Upper lobe of right lung (tissue), 1 donor: ENCODE measurements around the gene PGBD5. TPM values are rescaled to one million over a fixed set of nuclear protein-coding genes. Genes with fewer than 3 reads are reported as not detected.

Experiments used
- ATAC-seq: fragments of 200-7000 bp; cut with Tn5 transposase; one replicate; pipeline ENCODE4 v1.9.1; 2020; ENCODE audit warnings: mild to moderate bottlenecking, moderate library complexity
- DNase-seq: peaks from one replicate; pipeline ENCODE4 v3.0.0-alpha.2; 2020
- H3K27ac ChIP-seq: fragments of 200-600 bp; one replicate; pipeline ENCODE4 v1.8.0; 2022
- H3K27me3 ChIP-seq: fragments of 200-600 bp; one replicate; pipeline ENCODE4 v1.8.0; 2022; ENCODE audit warnings: mild to moderate bottlenecking
- H3K36me3 ChIP-seq: fragments of 200-600 bp; one replicate; pipeline ENCODE4 v1.8.0; 2022
- H3K4me1 ChIP-seq: fragments of 200-600 bp; one replicate; pipeline ENCODE4 v1.8.0; 2022
- H3K4me3 ChIP-seq: fragments of 200-600 bp; one replicate; pipeline ENCODE4 v1.8.0; 2022; ENCODE audit warnings: mild to moderate bottlenecking
- H3K9me3 ChIP-seq: fragments of 200-600 bp; one replicate; pipeline ENCODE4 v1.8.0; 2022
- intact Hi-C: fragments of 100-400 bp; cut with DNase I; formaldehyde crosslinking; loops from one replicate; pipeline ENCODE4 v1.11.0; 2022
- total RNA-seq: library from RNA; stranded (reverse); fragmentation: NEBNext Ultra II Directional; extraction: Animal tissue kit (Norgen Biotek cat#: 25700); gene quantifications from one replicate; pipeline ENCODE4 v1.2.1, GENCODE V29; 2021
- TF ChIP-seq, protein P1 (sequence below): fragments of 200-600 bp; IDR thresholded peaks from one replicate; pipeline ENCODE4 v1.8.0; 2022; ENCODE audit warnings: antibody characterized with exemption
- donor health status: DM: no; HTN: yes; CAD: no; lungs with severe emphysema.

PGBD5 gene
- total RNA-seq, 1 donor from 2014 or later: 5.1 TPM

GRCh38 chr1:230382001-230382491, 44.1 kb downstream of the PGBD5 start:
- peak; percentile 71 for DNase-seq
- ATAC-seq: peak; percentile 84
- H3K4me1 ChIP-seq: peaks cover 7% of the 10 kb centered on the region
- no peaks in the 10 kb centered on the region for H3K9me3 ChIP-seq
- TF ChIP-seq, protein P1, sequence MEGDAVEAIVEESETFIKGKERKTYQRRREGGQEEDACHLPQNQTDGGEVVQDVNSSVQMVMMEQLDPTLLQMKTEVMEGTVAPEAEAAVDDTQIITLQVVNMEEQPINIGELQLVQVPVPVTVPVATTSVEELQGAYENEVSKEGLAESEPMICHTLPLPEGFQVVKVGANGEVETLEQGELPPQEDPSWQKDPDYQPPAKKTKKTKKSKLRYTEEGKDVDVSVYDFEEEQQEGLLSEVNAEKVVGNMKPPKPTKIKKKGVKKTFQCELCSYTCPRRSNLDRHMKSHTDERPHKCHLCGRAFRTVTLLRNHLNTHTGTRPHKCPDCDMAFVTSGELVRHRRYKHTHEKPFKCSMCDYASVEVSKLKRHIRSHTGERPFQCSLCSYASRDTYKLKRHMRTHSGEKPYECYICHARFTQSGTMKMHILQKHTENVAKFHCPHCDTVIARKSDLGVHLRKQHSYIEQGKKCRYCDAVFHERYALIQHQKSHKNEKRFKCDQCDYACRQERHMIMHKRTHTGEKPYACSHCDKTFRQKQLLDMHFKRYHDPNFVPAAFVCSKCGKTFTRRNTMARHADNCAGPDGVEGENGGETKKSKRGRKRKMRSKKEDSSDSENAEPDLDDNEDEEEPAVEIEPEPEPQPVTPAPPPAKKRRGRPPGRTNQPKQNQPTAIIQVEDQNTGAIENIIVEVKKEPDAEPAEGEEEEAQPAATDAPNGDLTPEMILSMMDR: no peak
- no peak overlapping the region for H3K27ac ChIP-seq
- H3K4me3 ChIP-seq: no peak overlapping the region
- intact Hi-C loops: no loop called here
- no peaks in the 10 kb centered on the region for H3K27me3 ChIP-seq
- H3K36me3 ChIP-seq: no peaks in the 10 kb centered on the region

DNA sequence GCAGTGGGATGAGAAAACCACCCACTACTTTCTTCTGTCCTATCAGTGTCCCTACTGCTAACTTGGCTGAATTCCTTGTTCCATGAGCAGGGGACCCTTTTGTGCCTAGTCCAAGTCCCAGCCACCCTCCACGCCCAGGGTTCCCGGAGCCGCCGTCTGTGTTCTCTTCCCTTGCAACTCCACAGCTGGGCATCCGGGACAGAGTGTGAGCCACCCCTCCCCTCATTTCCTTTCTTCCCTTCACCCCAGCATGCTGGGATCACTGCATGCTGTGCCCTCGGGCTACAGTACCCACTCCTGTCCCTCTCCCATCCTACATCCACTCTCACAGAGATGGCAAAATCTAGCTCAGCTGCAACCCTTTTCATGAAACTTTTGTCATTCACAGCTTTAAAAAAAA, 44.5 kb downstream of the PGBD5 start:
- TF ChIP-seq, protein P1: no peak
- ATAC-seq: no peak
- Histone ChIP-seq H3K27ac (no peak overlapping the region), H3K4me3 (no peak overlapping the region), H3K36me3 (no peaks in the 10 kb centered on the region), H3K4me1 (peaks cover 7% of the 10 kb centered on the region), H3K27me3 (no peaks in the 10 kb centered on the region), H3K9me3 (no peaks in the 10 kb centered on the region)
- DNase-seq: no peak
- intact Hi-C loops: no loop called here

- peaks cover 7% of the 10 kb centered on the region for H3K4me1 ChIP-seq
- intact Hi-C loops: no loop called here
- no peak overlapping the region for H3K4me3 ChIP-seq
- DNase-seq (no peak), ATAC-seq (peak; percentile 51)
- H3K9me3 ChIP-seq: no peaks in the 10 kb centered on the region
- H3K27ac ChIP-seq: peak overlapping the region; percentile 30
- TF ChIP-seq, protein P1: no peak
- H3K27me3 ChIP-seq: no peaks in the 10 kb centered on the region
- H3K36me3 ChIP-seq: no peaks in the 10 kb centered on the region
Observed at GRCh38 chr1:230381049-230381467, 45.1 kb downstream of the PGBD5 start.

GRCh38 chr1:230379928-230380327, 46.2 kb downstream of the PGBD5 start:
- DNase-seq (no peak), ATAC-seq (no peak)
- no peak overlapping the region for H3K4me3 ChIP-seq
- H3K27ac ChIP-seq: no peak overlapping the region
- intact Hi-C loops: no loop called here
- H3K4me1 ChIP-seq: peaks cover 7% of the 10 kb centered on the region
- TF ChIP-seq, protein P1: no peak
- H3K36me3 ChIP-seq: no peaks in the 10 kb centered on the region
- no peaks in the 10 kb centered on the region for H3K9me3 ChIP-seq
- no peaks in the 10 kb centered on the region for H3K27me3 ChIP-seq

- DNase-seq (no peak), ATAC-seq (no peak)
- TF ChIP-seq, protein P1: no peak
- Histone ChIP-seq H3K4me1 (peaks cover 7% of the 10 kb centered on the region), H3K36me3 (no peaks in the 10 kb centered on the region), H3K4me3 (no peak overlapping the region), H3K27me3 (no peaks in the 10 kb centered on the region), H3K27ac (no peak overlapping the region), H3K9me3 (no peaks in the 10 kb centered on the region)
- intact Hi-C loops: no loop called here
Observed at GRCh38 chr1:230379462-230379861, 46.7 kb downstream of the PGBD5 start.

- Histone ChIP-seq H3K36me3 (no peaks in the 10 kb centered on the region), H3K27ac (no peak overlapping the region), H3K4me1 (peaks cover 7% of the 10 kb centered on the region), H3K9me3 (no peaks in the 10 kb centered on the region), H3K4me3 (no peak overlapping the region), H3K27me3 (no peaks in the 10 kb centered on the region)
- TF ChIP-seq, protein P1: no peak
- DNase-seq (no peak), ATAC-seq (no peak)
- intact Hi-C loops: no loop called here
Observed at GRCh38 chr1:230377851-230378250, 48.3 kb downstream of the PGBD5 start.
